Activated T-cell treated with anti-CD3 and anti-CD28 coated beads for 1 hour (primary cell): ENCODE measurements around the gene TRAPPC3.

ENCODE experiments used
- DNase-seq: peaks from one replicate; pipeline ENCODE4 v3.0.0-alpha.2; 2020; ENCODE audit warnings: low read depth

Gene TRAPPC3

GRCh38 chr1:36151134-36151844, 2.0 kb upstream of the TRAPPC3 start:
- no peak for DNase-seq

- DNase-seq: peak; percentile 62
These were observed 1.2 kb upstream of the TRAPPC3 start for GRCh38 chr1:36150296-36151133.

- DNase-seq: no peak
These were observed 648 bp upstream of the TRAPPC3 start for GRCh38 chr1:36149973-36150295.

- DNase-seq: no peak
These were observed 457 bp downstream of the TRAPPC3 start for GRCh38 chr1:36148821-36149236.

GRCh38 chr1:36144413-36144812, 4.9 kb downstream of the TRAPPC3 start:
- DNase-seq: no peak

GRCh38 chr1:36143424-36143823, 5.9 kb downstream of the TRAPPC3 start:
- DNase-seq: no peak

- no peak for DNase-seq
These were observed 7.2 kb downstream of the TRAPPC3 start for GRCh38 chr1:36142121-36142520.

- no peak for DNase-seq
These were observed 9.8 kb downstream of the TRAPPC3 start for GRCh38 chr1:36139521-36139920.

- no peak for DNase-seq
These were observed 11.5 kb downstream of the TRAPPC3 start for GRCh38 chr1:36137776-36138175.

- DNase-seq: no peak
These were observed 12.1 kb downstream of the TRAPPC3 start for GRCh38 chr1:36137226-36137625.

- DNase-seq: no peak
These were observed 12.8 kb downstream of the TRAPPC3 start for GRCh38 chr1:36136535-36136934.

GRCh38 chr1:36135796-36136195, 13.5 kb downstream of the TRAPPC3 start:
- DNase-seq: no peak

GRCh38 chr1:36135330-36135667, 14.0 kb downstream of the TRAPPC3 start:
- no peak for DNase-seq

GRCh38 chr1:36134505-36135329, 14.6 kb downstream of the TRAPPC3 start:
- DNase-seq: no peak

GRCh38 chr1:36134031-36134430, 15.3 kb downstream of the TRAPPC3 start:
- DNase-seq: no peak

GRCh38 chr1:36133484-36133883, 15.8 kb downstream of the TRAPPC3 start:
- DNase-seq: no peak

GRCh38 chr1:36132029-36132428, 17.3 kb downstream of the TRAPPC3 start:
- no peak for DNase-seq

GRCh38 chr1:36128905-36129206, 20.4 kb downstream of the TRAPPC3 start:
- no peak for DNase-seq

- DNase-seq: no peak
These were observed 21.0 kb downstream of the TRAPPC3 start for GRCh38 chr1:36128126-36128904.

- no peak for DNase-seq
These were observed 22.3 kb downstream of the TRAPPC3 start for GRCh38 chr1:36126797-36127500.

- no peak for DNase-seq
These were observed 23.1 kb downstream of the TRAPPC3 start for GRCh38 chr1:36126005-36126716.
